GM23338 (cell line): ENCODE results near the gene THBS2. TPM values are rescaled to one million over a fixed set of nuclear protein-coding genes. Genes with fewer than 3 reads are reported as not detected.

Experiments used
- ATAC-seq: fragments of 200-7000 bp; cut with Tn5 transposase; 3 replicates; pipeline ENCODE4 v1.9.1; 2020
- DNase-seq: peaks from one replicate; pipeline ENCODE4 v3.0.0-alpha.2; 2015; ENCODE audit warnings: low spot score
- H2AFZ ChIP-seq: fragments of 200-600 bp; sonication (generic); 2 replicates; pipeline ENCODE4 v1.8.0; 2016; ENCODE audit warnings: antibody characterized with exemption, mild to moderate bottlenecking, moderate library complexity
- H3F3A ChIP-seq: fragments of 200-600 bp; sonication (generic); replicated peaks from 2 replicates; pipeline ENCODE4 v1.8.0; 2017; ENCODE audit warnings: antibody characterized with exemption, mixed run types, low read depth
- H3K27ac ChIP-seq: fragments of 200-600 bp; sonication (generic); 2 replicates; pipeline ENCODE4 v1.6.1; 2016; ENCODE audit warnings: low read depth
- H3K27me3 ChIP-seq: fragments of 200-600 bp; sonication (generic); 2 replicates; pipeline ENCODE4 v1.8.0; 2016; ENCODE audit warnings: mild to moderate bottlenecking, mixed run types, moderate library complexity; ENCODE audit not compliant: insufficient read depth
- H3K36me3 ChIP-seq: fragments of 200-600 bp; sonication (generic); 2 replicates; pipeline ENCODE4 v1.8.0; 2016; ENCODE audit warnings: mild to moderate bottlenecking; ENCODE audit not compliant: insufficient read depth
- H3K4me1 ChIP-seq: fragments of 200-600 bp; sonication (generic); 2 replicates; pipeline ENCODE4 v1.8.0; 2016; ENCODE audit warnings: mild to moderate bottlenecking, moderate library complexity; ENCODE audit not compliant: insufficient read depth
- H3K4me2 ChIP-seq: fragments of 200-600 bp; sonication (generic); 2 replicates; pipeline ENCODE4 v1.7.1; 2017; ENCODE audit warnings: mixed run types
- H3K4me3 ChIP-seq: fragments of 200-600 bp; sonication (generic); 2 replicates; pipeline ENCODE4 v1.6.1; 2016; ENCODE audit warnings: mixed run types
- H3K79me2 ChIP-seq: fragments of 200-600 bp; sonication (generic); replicated peaks from 2 replicates; pipeline ENCODE4 v1.8.0; 2017; ENCODE audit warnings: mild to moderate bottlenecking; ENCODE audit not compliant: insufficient read depth
- H3K9me2 ChIP-seq: fragments of 200-600 bp; sonication (generic); 2 replicates; pipeline ENCODE4 v1.8.0; 2017; ENCODE audit not compliant: insufficient read depth
- H4K20me1 ChIP-seq: fragments of 200-600 bp; sonication (generic); replicated peaks from 2 replicates; pipeline ENCODE4 v1.8.0; 2017; ENCODE audit warnings: mild to moderate bottlenecking; ENCODE audit not compliant: insufficient read depth
- H3K27ac Mint-ChIP-seq: 2 replicates; pipeline ENCODE4 v1.8.0; 2020; ENCODE audit warnings: inconsistent platforms, mild to moderate bottlenecking, moderate library complexity, mixed read lengths
- H3K27me3 Mint-ChIP-seq: 3 replicates; pipeline ENCODE4 v1.8.0; 2022; ENCODE audit warnings: low read depth, mild to moderate bottlenecking, moderate library complexity, mixed read lengths, inconsistent platforms; ENCODE audit not compliant: insufficient read depth, poor library complexity
- H3K36me3 Mint-ChIP-seq: 3 replicates; pipeline ENCODE4 v1.8.0; 2021; ENCODE audit warnings: low read depth, mild to moderate bottlenecking, inconsistent platforms, moderate library complexity, mixed read lengths
- H3K4me1 Mint-ChIP-seq: 3 replicates; pipeline ENCODE4 v1.8.0; 2020; ENCODE audit warnings: mild to moderate bottlenecking, inconsistent platforms, mixed read lengths
- H3K4me3 Mint-ChIP-seq: 3 replicates; pipeline ENCODE4 v1.8.0; 2021; ENCODE audit warnings: moderate library complexity, mild to moderate bottlenecking, inconsistent platforms, mixed read lengths
- H3K9me3 Mint-ChIP-seq: 3 replicates; pipeline ENCODE4 v1.8.0; 2020; ENCODE audit warnings: moderate library complexity, mild to moderate bottlenecking, inconsistent platforms, mixed read lengths
- ZNF462 ChIP-seq: fragments of 250-450 bp; sonication (Bioruptor Pico); IDR thresholded peaks from 2 replicates; pipeline ENCODE4 v1.5.0; 2020; ENCODE audit warnings: mild to moderate bottlenecking, moderate library complexity
- polyA plus RNA-seq: library from polyadenylated mRNA; unstranded; fragments of >200 nt; fragmentation: Nextera tagmentation; extraction: Ambion mirVana; gene quantifications from 2 replicates; pipeline ENCODE4 v1.2.1, GENCODE V29; 2016
- total RNA-seq: library from RNA; depleted of rRNA; stranded (reverse); fragments of >200 nt; shearing (Covaris generic); gene quantifications from 2 replicates; pipeline ENCODE4 v1.2.3, GENCODE V29; 2014
- TF ChIP-seq, protein P1 (sequence below): IDR thresholded peaks from one replicate; pipeline ENCODE4 v1.6.1; 2018; ENCODE audit warnings: antibody characterized with exemption; ENCODE audit not compliant: unreplicated experiment
- TF ChIP-seq, protein P2 (sequence below): IDR thresholded peaks from 2 replicates; pipeline ENCODE4 v1.6.1; 2016; ENCODE audit warnings: antibody characterized with exemption

THBS2 gene
- total and polyA plus RNA-seq, 2 experiments from 2014 or later, result 7.9 to 44.7 TPM

GRCh38 chr6:169236545-169236944, 17.1 kb downstream of the THBS2 start:
- no peak for TF ChIP-seq ZNF462 (CRISPR knock-in tag)
- TF ChIP-seq, protein P1, sequence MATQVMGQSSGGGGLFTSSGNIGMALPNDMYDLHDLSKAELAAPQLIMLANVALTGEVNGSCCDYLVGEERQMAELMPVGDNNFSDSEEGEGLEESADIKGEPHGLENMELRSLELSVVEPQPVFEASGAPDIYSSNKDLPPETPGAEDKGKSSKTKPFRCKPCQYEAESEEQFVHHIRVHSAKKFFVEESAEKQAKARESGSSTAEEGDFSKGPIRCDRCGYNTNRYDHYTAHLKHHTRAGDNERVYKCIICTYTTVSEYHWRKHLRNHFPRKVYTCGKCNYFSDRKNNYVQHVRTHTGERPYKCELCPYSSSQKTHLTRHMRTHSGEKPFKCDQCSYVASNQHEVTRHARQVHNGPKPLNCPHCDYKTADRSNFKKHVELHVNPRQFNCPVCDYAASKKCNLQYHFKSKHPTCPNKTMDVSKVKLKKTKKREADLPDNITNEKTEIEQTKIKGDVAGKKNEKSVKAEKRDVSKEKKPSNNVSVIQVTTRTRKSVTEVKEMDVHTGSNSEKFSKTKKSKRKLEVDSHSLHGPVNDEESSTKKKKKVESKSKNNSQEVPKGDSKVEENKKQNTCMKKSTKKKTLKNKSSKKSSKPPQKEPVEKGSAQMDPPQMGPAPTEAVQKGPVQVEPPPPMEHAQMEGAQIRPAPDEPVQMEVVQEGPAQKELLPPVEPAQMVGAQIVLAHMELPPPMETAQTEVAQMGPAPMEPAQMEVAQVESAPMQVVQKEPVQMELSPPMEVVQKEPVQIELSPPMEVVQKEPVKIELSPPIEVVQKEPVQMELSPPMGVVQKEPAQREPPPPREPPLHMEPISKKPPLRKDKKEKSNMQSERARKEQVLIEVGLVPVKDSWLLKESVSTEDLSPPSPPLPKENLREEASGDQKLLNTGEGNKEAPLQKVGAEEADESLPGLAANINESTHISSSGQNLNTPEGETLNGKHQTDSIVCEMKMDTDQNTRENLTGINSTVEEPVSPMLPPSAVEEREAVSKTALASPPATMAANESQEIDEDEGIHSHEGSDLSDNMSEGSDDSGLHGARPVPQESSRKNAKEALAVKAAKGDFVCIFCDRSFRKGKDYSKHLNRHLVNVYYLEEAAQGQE, result no peak
- TF ChIP-seq, protein P2, sequence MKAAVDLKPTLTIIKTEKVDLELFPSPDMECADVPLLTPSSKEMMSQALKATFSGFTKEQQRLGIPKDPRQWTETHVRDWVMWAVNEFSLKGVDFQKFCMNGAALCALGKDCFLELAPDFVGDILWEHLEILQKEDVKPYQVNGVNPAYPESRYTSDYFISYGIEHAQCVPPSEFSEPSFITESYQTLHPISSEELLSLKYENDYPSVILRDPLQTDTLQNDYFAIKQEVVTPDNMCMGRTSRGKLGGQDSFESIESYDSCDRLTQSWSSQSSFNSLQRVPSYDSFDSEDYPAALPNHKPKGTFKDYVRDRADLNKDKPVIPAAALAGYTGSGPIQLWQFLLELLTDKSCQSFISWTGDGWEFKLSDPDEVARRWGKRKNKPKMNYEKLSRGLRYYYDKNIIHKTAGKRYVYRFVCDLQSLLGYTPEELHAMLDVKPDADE, result no peak
- Mint-ChIP-seq H3K27me3 (peaks cover 13% of the 10 kb centered on the region), H3K27ac (no peak overlapping the region), H3K4me3 (no peak overlapping the region), H3K9me3 (peaks cover 11% of the 10 kb centered on the region), H3K36me3 (peaks cover 63% of the 10 kb centered on the region), H3K4me1 (no peaks in the 10 kb centered on the region; the same call in 2 of the 3 replicates)
- no peak for DNase-seq
- Histone ChIP-seq H3K4me2 (no peak overlapping the region), H3K4me3 (no peak overlapping the region), H4K20me1 (no peaks in the 10 kb centered on the region), H2AFZ (no peak overlapping the region), H3K9me2 (no peaks in the 10 kb centered on the region), H3K79me2 (no peaks in the 10 kb centered on the region), H3K4me1 (no peaks in the 10 kb centered on the region), H3F3A (no peaks in the 10 kb centered on the region), H3K36me3 (no peaks in the 10 kb centered on the region), H3K27ac (no peak overlapping the region), H3K27me3 (no peaks in the 10 kb centered on the region)
- ATAC-seq, result no peak
